Gastrocnemius medialis (tissue), 4 donors: Measurements from ENCODE around the gene LSM5.
"Not testable (repeated sequence)": the region's sequence is repeated elsewhere in the genome, so short reads cannot be mapped to it uniquely, and the experiment has no call there.

Experiments
- CTCF ChIP-seq, 5 experiments: fragments of 450-650 bp in 3 of 5; fragments of 200-600 bp in 2 of 5; sonication (generic) in 2 of 5; IDR thresholded peaks in 4 of 5; conservative IDR thresholded peaks in 1 of 5; 1 replicate in 4 of 5; 2 replicates in 1 of 5; pipeline ENCODE4 v1.5.1; 2016 to 2019; ENCODE audit warnings: antibody characterized with exemption in 5 of 5, mild to moderate bottlenecking in 3 of 5, moderate library complexity in 3 of 5
- POLR2A ChIP-seq, 2 donors: fragments of 450-650 bp; IDR thresholded peaks; one replicate each; pipeline ENCODE4 v1.6.1; 2017; ENCODE audit warnings: antibody characterized with exemption in 2 of 2, mild to moderate bottlenecking in 2 of 2, moderate library complexity in 2 of 2

- not testable (repeated sequence) for TF ChIP-seq CTCF (IDR thresholded peaks at IDR 0.05 in 4 of 5, conservative IDR thresholded peaks at IDR 0.05 in 1 of 5); POLR2A (IDR thresholded peaks at IDR 0.05)
Observed at GRCh38 chr7:32470004-32470403, 20.2 kb downstream of the LSM5 start.
